Peyer's patch (tissue), 4 donors: ENCODE results near the gene STX1B. TPM values are rescaled to one million over a fixed set of nuclear protein-coding genes. Genes with fewer than 3 reads are reported as not detected.
"Not testable (repeated sequence)": the region's sequence is repeated elsewhere in the genome, so short reads cannot be mapped to it uniquely, and the experiment has no call there.

Source experiments
- DNase-seq, 3 donors: peaks; one replicate each; pipeline ENCODE4 v3.0.0-alpha.2; 2017 to 2019
- H3K27ac ChIP-seq, 4 donors: fragments of 200-600 bp; sonication (generic); one replicate each; pipeline ENCODE4 v1.5.1; 2016 to 2019
- H3K27me3 ChIP-seq, 2 donors: fragments of 200-600 bp; sonication (generic); one replicate each; pipeline ENCODE4 v1.5.1; 2019
- H3K36me3 ChIP-seq, 3 donors: fragments of 200-600 bp; sonication (generic); one replicate each; pipeline ENCODE4 v1.5.1; 2016 to 2019
- H3K4me1 ChIP-seq, 4 donors: fragments of 200-600 bp; sonication (generic); one replicate each; pipeline ENCODE4 v1.5.1; 2016 to 2019
- H3K4me3 ChIP-seq, 4 donors: fragments of 200-600 bp; sonication (generic); 1 replicate in 3 of 4; 2 replicates in 1 of 4; pipeline ENCODE4 v1.5.1; 2016 to 2019; ENCODE audit warnings: mild to moderate bottlenecking in 1 of 4
- H3K9me3 ChIP-seq, 4 donors: fragments of 200-600 bp; sonication (generic); one replicate each; pipeline ENCODE4 v1.5.1; 2016 to 2019; ENCODE audit warnings: mild to moderate bottlenecking in 1 of 4
- POLR2A ChIP-seq, 2 donors: fragments of 450-650 bp; IDR thresholded peaks; one replicate each; pipeline ENCODE4 v1.5.1; 2017; ENCODE audit warnings: antibody characterized with exemption in 2 of 2, mild to moderate bottlenecking in 2 of 2, moderate library complexity in 2 of 2
- small RNA-seq, 2 donors: library from RNA; depleted of rRNA; stranded (forward); fragments of <200 nt; gene quantifications; one replicate each; pipeline ENCODE3, GENCODE V24; 2016
- total RNA-seq, 4 donors: library from RNA; depleted of rRNA; stranded (reverse); fragments of >200 nt; gene quantifications; one replicate each; pipeline ENCODE4 v1.1.0, GENCODE V29; 2016
- TF ChIP-seq, protein P1 (sequence below), 6 experiments: fragments of 450-650 bp in 4 of 6; fragments of 200-600 bp in 2 of 6; sonication (generic) in 1 of 6; IDR thresholded peaks; one replicate each; pipeline ENCODE4 v1.5.1; 2017 to 2019; ENCODE audit warnings: antibody characterized with exemption in 6 of 6, mild to moderate bottlenecking in 3 of 6, moderate library complexity in 1 of 6

Gene STX1B
- total RNA-seq, 4 donors from 2014 or later: 0.18 to 1.3 (median 1.0) TPM; not detected in 1

DNA sequence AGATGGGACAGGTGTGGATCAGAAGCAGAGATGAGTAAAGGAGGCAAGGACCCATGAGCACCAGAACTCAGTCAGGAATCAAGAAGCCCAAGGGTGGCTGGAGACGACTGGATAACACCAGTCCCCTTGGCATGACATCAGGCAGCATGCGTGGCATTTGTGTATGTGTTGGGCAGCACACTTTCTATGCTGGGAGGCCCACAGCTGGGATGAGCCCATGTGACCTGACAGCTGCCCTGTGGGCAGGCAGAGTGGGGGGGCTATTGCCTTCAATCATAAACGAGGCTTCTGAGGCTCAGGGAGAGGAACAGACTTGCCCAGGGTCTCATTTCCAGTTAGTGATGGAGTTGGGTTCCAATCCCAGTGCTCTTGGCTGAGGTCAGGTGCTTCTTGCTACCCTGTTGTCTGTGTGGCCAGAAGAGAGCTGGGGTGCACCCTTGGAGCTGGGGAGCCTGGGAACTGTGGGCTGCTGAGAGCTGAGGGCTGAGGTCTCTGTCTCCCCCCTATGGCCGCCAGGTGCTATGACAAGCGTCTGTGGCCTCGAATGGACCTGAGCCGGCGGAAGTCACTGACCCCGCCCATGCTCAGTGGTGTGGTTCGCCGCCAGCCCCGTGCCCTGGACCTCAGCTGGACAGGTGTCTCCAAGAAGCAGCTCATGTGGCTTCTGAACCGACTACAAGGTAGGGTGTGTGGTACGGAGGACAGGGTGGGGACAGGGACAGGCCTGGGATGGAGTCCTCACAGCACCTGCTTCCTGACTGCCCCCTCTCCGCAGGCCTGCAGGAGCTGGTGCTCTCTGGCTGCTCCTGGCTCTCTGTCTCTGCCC is 68.6 kb downstream of the STX1B start:
- DNase-seq: peak; percentile 73 to 92 (median 87)
- TF ChIP-seq, protein P1, sequence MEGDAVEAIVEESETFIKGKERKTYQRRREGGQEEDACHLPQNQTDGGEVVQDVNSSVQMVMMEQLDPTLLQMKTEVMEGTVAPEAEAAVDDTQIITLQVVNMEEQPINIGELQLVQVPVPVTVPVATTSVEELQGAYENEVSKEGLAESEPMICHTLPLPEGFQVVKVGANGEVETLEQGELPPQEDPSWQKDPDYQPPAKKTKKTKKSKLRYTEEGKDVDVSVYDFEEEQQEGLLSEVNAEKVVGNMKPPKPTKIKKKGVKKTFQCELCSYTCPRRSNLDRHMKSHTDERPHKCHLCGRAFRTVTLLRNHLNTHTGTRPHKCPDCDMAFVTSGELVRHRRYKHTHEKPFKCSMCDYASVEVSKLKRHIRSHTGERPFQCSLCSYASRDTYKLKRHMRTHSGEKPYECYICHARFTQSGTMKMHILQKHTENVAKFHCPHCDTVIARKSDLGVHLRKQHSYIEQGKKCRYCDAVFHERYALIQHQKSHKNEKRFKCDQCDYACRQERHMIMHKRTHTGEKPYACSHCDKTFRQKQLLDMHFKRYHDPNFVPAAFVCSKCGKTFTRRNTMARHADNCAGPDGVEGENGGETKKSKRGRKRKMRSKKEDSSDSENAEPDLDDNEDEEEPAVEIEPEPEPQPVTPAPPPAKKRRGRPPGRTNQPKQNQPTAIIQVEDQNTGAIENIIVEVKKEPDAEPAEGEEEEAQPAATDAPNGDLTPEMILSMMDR (IDR thresholded peaks at IDR 0.05): peak; percentile 75 to 94 (median 89)
- no peak for TF ChIP-seq POLR2A (IDR thresholded peaks at IDR 0.05)
- H3K9me3 ChIP-seq: no peaks in the 10 kb centered on the region
- H3K27ac ChIP-seq: peak overlapping the region; percentile 20 to 81 (median 52)
- H3K36me3 ChIP-seq: peaks cover 0 to 22% (median 0%) of the 10 kb centered on the region in 3 donors
- peaks cover 0 to 18% (median 6%) of the 10 kb centered on the region in 4 donors for H3K4me1 ChIP-seq
- H3K27me3 ChIP-seq: no peaks in the 10 kb centered on the region
- peak overlapping the region in 1 of 4 donors; percentile 23 for H3K4me3 ChIP-seq

DNA sequence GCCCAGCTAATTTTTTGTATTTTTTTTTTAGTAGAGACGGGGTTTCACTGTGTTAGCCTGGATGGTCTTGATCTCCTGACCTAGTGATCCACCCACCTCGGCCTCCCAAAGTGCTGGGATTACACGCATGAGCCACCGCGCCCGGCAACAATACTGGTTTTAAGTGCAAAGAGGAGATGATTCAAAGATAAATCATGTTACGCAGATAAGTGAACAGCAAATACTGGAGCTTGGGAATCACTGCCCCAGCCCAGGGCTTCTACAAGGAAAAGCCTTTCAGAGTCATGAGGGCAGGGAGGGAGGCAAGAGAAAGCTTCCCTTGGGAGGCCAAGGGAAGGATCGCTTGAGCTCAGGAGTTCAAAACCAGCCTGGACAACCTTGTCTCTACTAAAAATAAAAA is 70.9 kb downstream of the STX1B start:
- not testable (repeated sequence) for H3K27ac ChIP-seq, DNase-seq, H3K4me3 ChIP-seq, H3K27me3 ChIP-seq, H3K9me3 ChIP-seq
- Histone ChIP-seq H3K36me3 (peaks cover 0 to 28% (median 0%) of the 10 kb centered on the region in 3 donors), H3K4me1 (peaks cover 0 to 18% (median 6%) of the 10 kb centered on the region in 4 donors)

Small RNA genes lying within 50 kb of the gene (small RNA-seq; reads per million reads assigned to genes)
- 0 reads per million in 2 donors for gene AC135048.1

Other genes with a start within 250 kb of the STX1B start
- gene CFAP119, start 248.6 kb downstream of the STX1B start, total RNA-seq: 10 to 100 TPM in 1 of 4 donors, 1 to 10 TPM in 3; 2.9 to 17.3 (median 4.2) TPM
- 100 to 1,000 TPM in 1 of 4 donors, 10 to 100 TPM in 3; 45.0 to 115 (median 73.0) TPM for gene RNF40, start 248.3 kb downstream of the STX1B start, total RNA-seq
- gene ZNF629, start 223.4 kb downstream of the STX1B start, total RNA-seq: 10 to 100 TPM; 10.9 to 28.7 (median 19.0) TPM
- 10 to 100 TPM; 12.1 to 23.9 (median 17.8) TPM for gene BCL7C, start 116.6 kb downstream of the STX1B start, total RNA-seq
- 1 to 10 TPM in 1 of 4 donors, not detected in 3; 1.2 TPM for gene CTF1, start 114.0 kb downstream of the STX1B start, total RNA-seq
- gene FBXL19, start 87.1 kb downstream of the STX1B start, total RNA-seq: 10 to 100 TPM; 25.0 to 51.2 (median 47.9) TPM
- gene ORAI3, start 61.6 kb downstream of the STX1B start, total RNA-seq: 10 to 100 TPM; 10.7 to 25.0 (median 20.3) TPM
- 10 to 100 TPM in 3 of 4 donors, 1 to 10 TPM in 1; 10.0 to 22.0 (median 16.5) TPM for gene SETD1A, start 52.9 kb downstream of the STX1B start, total RNA-seq
- gene HSD3B7, start 25.4 kb downstream of the STX1B start, total RNA-seq: 10 to 100 TPM; 38.8 to 59.1 (median 52.2) TPM
- gene STX4, start 22.9 kb upstream of the STX1B start, total RNA-seq: 100 to 1,000 TPM in 3 of 4 donors, 10 to 100 TPM in 1; 60.2 to 159 (median 101) TPM
- gene ZNF668, start 63.6 kb upstream of the STX1B start, total RNA-seq: 10 to 100 TPM in 2 of 4 donors, 1 to 10 TPM in 2; 3.3 to 17.2 (median 11.4) TPM
- gene ZNF646, start 63.8 kb upstream of the STX1B start, total RNA-seq: 10 to 100 TPM; 11.6 to 42.1 (median 29.8) TPM
- 10 to 100 TPM in 2 of 4 donors, 1 to 10 TPM in 2; 6.8 to 18.4 (median 12.0) TPM for gene PRSS53, start 78.3 kb upstream of the STX1B start, total RNA-seq
- gene VKORC1, start 84.2 kb upstream of the STX1B start, total RNA-seq: 100 to 1,000 TPM in 2 of 4 donors, 10 to 100 TPM in 2; 20.6 to 207 (median 102) TPM
- gene BCKDK, start 97.7 kb upstream of the STX1B start, total RNA-seq: 10 to 100 TPM; 30.5 to 71.4 (median 41.8) TPM
- 10 to 100 TPM; 41.5 to 89.4 (median 70.0) TPM for gene KAT8, start 107.0 kb upstream of the STX1B start, total RNA-seq
- 100 to 1,000 TPM in 3 of 4 donors, 10 to 100 TPM in 1; 27.2 to 666 (median 549) TPM for gene PRSS8, start 125.1 kb upstream of the STX1B start, total RNA-seq
- 10 to 100 TPM in 3 of 4 donors, not detected in 1; 26.1 to 31.3 (median 28.2) TPM for gene PRSS36, start 139.4 kb upstream of the STX1B start, total RNA-seq
- gene FUS, start 169.5 kb upstream of the STX1B start, total RNA-seq: 100 to 1,000 TPM in 2 of 4 donors, 10 to 100 TPM in 2; 69.7 to 173 (median 121) TPM
- 100 to 1,000 TPM in 2 of 4 donors, 10 to 100 TPM in 2; 91.1 to 201 (median 125) TPM for gene PYCARD, start 192.1 kb upstream of the STX1B start, total RNA-seq
- gene TRIM72, start 203.5 kb upstream of the STX1B start, total RNA-seq: not detected
- not detected for gene PYDC1, start 206.5 kb upstream of the STX1B start, total RNA-seq
- gene ITGAM, start 249.3 kb upstream of the STX1B start, total RNA-seq: 10 to 100 TPM in 1 of 4 donors, 1 to 10 TPM in 2, under 1 TPM in 1; 0.35 to 14.9 (median 7.2) TPM